Natural killer cell (primary cell): ENCODE data around the gene HYAL2. TPM values are rescaled to one million over a fixed set of nuclear protein-coding genes. Genes with fewer than 3 reads are reported as not detected.

ENCODE experiments used
- ATAC-seq, 3 donors: fragments of 150-1000 bp in 2 of 3; fragments of 200-7000 bp in 1 of 3; cut with Tn5 transposase; 1 replicate in 1 of 3; 2 replicates in 2 of 3; pipeline ENCODE4 v1.10.0; 2021; ENCODE audit warnings: mild to moderate bottlenecking in 2 of 3, moderate library complexity in 2 of 3
- DNase-seq, 2 donors: peaks; one replicate each; pipeline versions ENCODE4 v3.0.0 to v3.0.0-alpha.2; 2013 to 2021; ENCODE audit warnings: mixed read lengths in 1 of 2
- H3K27ac ChIP-seq: one replicate; pipeline ENCODE4 v1.5.1; 2013; ENCODE audit warnings: mild to moderate bottlenecking, low read length
- H3K27me3 ChIP-seq: one replicate; pipeline ENCODE4 v1.6.1; 2013; ENCODE audit warnings: low read length; ENCODE audit not compliant: control insufficient read depth, insufficient read depth
- H3K36me3 ChIP-seq: one replicate; pipeline ENCODE4 v1.6.1; 2013; ENCODE audit warnings: low read length; ENCODE audit not compliant: control insufficient read depth, insufficient read depth
- H3K4me1 ChIP-seq: one replicate; pipeline ENCODE4 v1.6.1; 2013; ENCODE audit warnings: low read length; ENCODE audit not compliant: control insufficient read depth, insufficient read depth
- H3K4me3 ChIP-seq: one replicate; pipeline ENCODE4 v1.5.1; 2013; ENCODE audit warnings: low read length
- H3K9me3 ChIP-seq: one replicate; pipeline ENCODE4 v1.6.1; 2013; ENCODE audit warnings: low read length; ENCODE audit not compliant: control insufficient read depth, insufficient read depth
- H3K27ac Mint-ChIP-seq, 2 donors: one replicate each; pipeline ENCODE4 v1.8.0; 2022; ENCODE audit warnings: mild to moderate bottlenecking in 2 of 2, mixed read lengths in 2 of 2, moderate library complexity in 1 of 2
- H3K27me3 Mint-ChIP-seq, 2 donors: one replicate each; pipeline ENCODE4 v1.8.0; 2022; ENCODE audit warnings: low read depth in 2 of 2, mixed read lengths in 2 of 2
- H3K36me3 Mint-ChIP-seq: one replicate; pipeline ENCODE4 v1.8.0; 2022; ENCODE audit warnings: mixed read lengths
- H3K4me1 Mint-ChIP-seq, 2 donors: one replicate each; pipeline ENCODE4 v1.8.0; 2022; ENCODE audit warnings: mixed read lengths in 2 of 2
- H3K4me3 Mint-ChIP-seq: one replicate; pipeline ENCODE4 v1.8.0; 2022; ENCODE audit warnings: mild to moderate bottlenecking, moderate library complexity, mixed read lengths
- H3K9me3 Mint-ChIP-seq, 2 donors: one replicate each; pipeline ENCODE4 v1.8.0; 2022; ENCODE audit warnings: mixed read lengths in 2 of 2
- CTCF ChIP-seq: fragments of 200-600 bp; IDR thresholded peaks from one replicate; pipeline ENCODE4 v1.8.0; 2022; ENCODE audit warnings: antibody characterized with exemption
- WGBS: methylation state at CpG from one replicate; pipeline ENCODE4 v1.1.7; 2013; ENCODE audit warnings: missing lambda C conversion rate; ENCODE audit not compliant: insufficient coverage; 5-methylcytosine and 5-hydroxymethylcytosine counted together
- intact Hi-C: fragments of 100-400 bp; cut with micrococcal nuclease; formaldehyde crosslinking; loops from one replicate; pipeline ENCODE4 v1.14.2; 2022
- total RNA-seq, 4 donors: library from RNA; stranded (reverse); fragments of 120-200 nt in 1 of 4; gene quantifications; one replicate each; pipeline versions ENCODE4 v1.2.3 to v1.2.4, GENCODE V29; 2013 to 2022

The HYAL2 gene
- total RNA-seq, 3 donors from 2014 or later (not counting 1 experiment from before 2014, with no cell fraction given): 1.2 to 3.7 (median 3.1) TPM

- Mint-ChIP-seq H3K36me3 (no peaks in the 10 kb centered on the region), H3K4me3 (peak overlapping the region; percentile 85), H3K27ac (peak overlapping the region; percentile 74 to 87), H3K9me3 (no peaks in the 10 kb centered on the region), H3K4me1 (peaks cover 17 to 47% of the 10 kb centered on the region in 2 donors), H3K27me3 (no peaks in the 10 kb centered on the region)
- Histone ChIP-seq H3K4me3 (peak overlapping the region; percentile 66), H3K4me1 (peaks cover 61% of the 10 kb centered on the region), H3K36me3 (peaks cover 8% of the 10 kb centered on the region), H3K9me3 (no peaks in the 10 kb centered on the region), H3K27ac (peak overlapping the region; percentile 91), H3K27me3 (no peaks in the 10 kb centered on the region)
- ATAC-seq: peak; percentile 78 to 87 (median 83)
- WGBS: 1% methylated on average over 58 of the region's 59 CpGs
- peak; percentile 81 to 88 for DNase-seq
- intact Hi-C loops: loop anchor here (2.0 kb wide), 1 partner anchor 15 kb away; no protein-coding TSS in a partner anchor
- peak; percentile 46 for TF ChIP-seq CTCF
Observed at GRCh38 chr3:50321336-50322114, 1.0 kb downstream of the HYAL2 start.

GRCh38 chr3:50320853-50321335, 1.7 kb downstream of the HYAL2 start:
- Histone ChIP-seq H3K36me3 (peaks cover 6% of the 10 kb centered on the region), H3K4me3 (peak overlapping the region; percentile 66), H3K27ac (peak overlapping the region; percentile 21), H3K4me1 (peaks cover 68% of the 10 kb centered on the region), H3K9me3 (no peaks in the 10 kb centered on the region), H3K27me3 (no peaks in the 10 kb centered on the region)
- H3K27ac Mint-ChIP-seq: peak overlapping the region; percentile 74 to 87
- intact Hi-C loops: loop anchor here (2.0 kb wide), 1 partner anchor 16 kb away; no protein-coding TSS in a partner anchor
- DNase-seq (peak in 1 of 2 donors; percentile 77), ATAC-seq (peak; percentile 40 to 60 (median 56))
- TF ChIP-seq CTCF: no peak
- no peaks in the 10 kb centered on the region for H3K9me3 Mint-ChIP-seq
- no peaks in the 10 kb centered on the region for H3K36me3 Mint-ChIP-seq
- under 1% methylated on average over 45 of the region's 45 CpGs for WGBS
- peak overlapping the region; percentile 93 for H3K4me3 Mint-ChIP-seq
- no peaks in the 10 kb centered on the region for H3K27me3 Mint-ChIP-seq
- peaks cover 22 to 52% of the 10 kb centered on the region in 2 donors for H3K4me1 Mint-ChIP-seq

DNA sequence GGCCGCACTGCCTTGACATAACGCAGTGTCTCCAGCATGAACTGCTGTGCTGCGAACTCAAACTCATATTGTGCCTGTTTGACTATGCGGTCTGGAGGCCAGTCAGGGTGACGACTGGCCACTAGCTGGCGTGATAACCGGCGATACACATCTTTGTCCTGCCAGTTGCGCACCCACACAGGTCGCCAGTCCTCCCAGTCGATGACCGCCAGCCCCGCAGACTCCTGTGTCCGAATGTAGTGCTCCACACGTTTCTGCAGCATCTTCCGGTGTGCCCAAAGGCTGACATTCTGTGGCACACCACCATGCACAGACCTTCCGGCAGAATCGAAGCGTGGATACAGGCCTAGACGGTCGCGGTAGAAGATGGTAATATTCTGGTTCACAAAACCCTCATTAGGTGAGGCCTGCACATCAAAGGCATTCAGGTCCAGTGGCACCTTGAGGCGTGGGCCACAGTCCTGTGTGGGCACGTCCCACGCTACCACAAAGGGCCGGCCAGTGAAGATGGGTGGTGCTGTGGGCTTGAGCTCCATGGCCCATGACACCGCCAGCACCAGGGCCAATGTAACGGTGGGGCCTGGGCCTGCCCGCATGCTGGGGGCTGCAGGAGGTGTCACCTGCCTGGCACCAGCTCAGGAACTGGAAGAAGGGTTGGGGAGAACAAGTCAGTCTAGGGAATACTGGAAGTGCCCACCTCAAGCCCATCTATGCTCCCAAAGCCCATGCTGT, 2.5 kb downstream of the HYAL2 start:
- H3K9me3 Mint-ChIP-seq: no peaks in the 10 kb centered on the region
- no peak for ATAC-seq
- H3K27ac ChIP-seq: no peak overlapping the region
- intact Hi-C loops: loop anchor here (2.0 kb wide), 1 partner anchor 17 kb away; no protein-coding TSS in a partner anchor
- peaks cover 22 to 47% of the 10 kb centered on the region in 2 donors for H3K4me1 Mint-ChIP-seq
- H3K36me3 Mint-ChIP-seq: no peaks in the 10 kb centered on the region
- 93% methylated on average over 29 of the region's 29 CpGs for WGBS
- no peaks in the 10 kb centered on the region for H3K36me3 ChIP-seq
- peak overlapping the region; percentile 93 for H3K4me3 Mint-ChIP-seq
- peak overlapping the region; percentile 66 for H3K4me3 ChIP-seq
- no peaks in the 10 kb centered on the region for H3K27me3 Mint-ChIP-seq
- H3K9me3 ChIP-seq: no peaks in the 10 kb centered on the region
- H3K4me1 ChIP-seq: peaks cover 67% of the 10 kb centered on the region
- peak overlapping the region; percentile 69 to 87 for H3K27ac Mint-ChIP-seq
- no peak for TF ChIP-seq CTCF
- DNase-seq: no peak
- H3K27me3 ChIP-seq: no peaks in the 10 kb centered on the region
